C1 segment of cervical spinal cord (tissue), 14 donors: ENCODE results near the gene TAS2R41.

ENCODE experiments used
- DNase-seq, 14 donors: peaks; one replicate each; lab custom pipeline; 2025; lab: John Stamatoyannopoulos, UW

TAS2R41 gene

DNA sequence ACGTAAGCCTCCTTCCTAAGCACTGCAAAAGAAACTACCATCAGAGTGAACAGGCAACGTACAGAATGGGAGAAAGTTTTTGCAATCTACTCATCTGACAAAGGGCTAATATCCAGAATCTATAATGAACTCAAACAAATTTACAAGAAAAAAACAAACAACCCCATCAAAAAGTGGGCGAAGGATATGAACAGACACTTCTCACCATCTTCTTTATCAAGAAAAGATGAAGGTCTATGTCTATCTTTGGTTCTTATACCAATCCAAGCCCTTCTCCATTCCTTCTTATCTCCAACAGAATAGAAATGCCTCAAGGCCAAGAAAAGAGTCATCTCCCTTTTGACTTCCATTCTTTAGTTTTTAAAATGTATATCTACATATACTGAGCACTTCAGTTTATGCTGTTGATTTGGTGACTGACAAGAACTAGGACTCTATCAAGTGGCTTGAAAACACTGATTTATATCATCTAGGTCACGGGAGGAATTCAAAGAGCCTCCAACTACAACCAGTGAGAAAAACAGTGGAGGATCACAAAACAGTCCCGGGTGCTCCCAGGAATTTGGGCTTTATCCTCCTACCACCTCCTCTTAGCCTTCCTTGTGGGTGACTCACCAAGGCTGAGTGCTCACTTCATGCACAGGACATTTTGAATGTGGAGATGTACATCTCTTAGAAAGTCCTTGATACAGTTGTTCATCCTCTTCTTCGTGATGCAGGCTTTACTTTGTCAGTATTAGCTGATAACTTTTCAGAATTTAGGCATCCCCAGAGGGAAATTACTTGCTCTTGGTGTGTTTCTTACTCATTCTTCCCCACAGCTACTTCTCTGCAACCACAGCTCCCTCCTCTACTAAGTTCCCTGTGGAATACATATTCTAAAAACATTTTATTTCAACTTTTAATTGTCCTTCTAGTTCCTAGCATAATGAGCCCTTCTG, 15.4 kb downstream of the TAS2R41 start:
- no peak for DNase-seq

DNA sequence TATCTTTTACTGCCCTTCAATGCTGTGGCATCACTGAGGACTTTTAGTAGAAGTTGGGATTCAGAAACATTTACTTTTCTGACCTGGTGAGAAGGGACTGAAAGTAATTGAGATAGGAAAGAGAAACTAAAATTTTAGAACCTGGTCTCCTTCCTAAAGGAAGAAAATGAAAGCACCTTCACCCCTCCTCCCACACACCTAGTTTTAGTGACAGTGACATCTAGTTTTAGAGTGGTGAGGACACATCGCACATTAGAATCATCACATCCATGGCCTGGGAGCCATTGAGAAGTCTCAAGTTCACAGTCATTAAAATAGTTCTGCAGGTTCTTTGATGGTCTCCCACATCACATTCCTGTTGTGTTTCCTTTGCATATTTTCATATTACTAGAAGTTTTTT, 16.1 kb downstream of the TAS2R41 start:
- no peak for DNase-seq

DNA sequence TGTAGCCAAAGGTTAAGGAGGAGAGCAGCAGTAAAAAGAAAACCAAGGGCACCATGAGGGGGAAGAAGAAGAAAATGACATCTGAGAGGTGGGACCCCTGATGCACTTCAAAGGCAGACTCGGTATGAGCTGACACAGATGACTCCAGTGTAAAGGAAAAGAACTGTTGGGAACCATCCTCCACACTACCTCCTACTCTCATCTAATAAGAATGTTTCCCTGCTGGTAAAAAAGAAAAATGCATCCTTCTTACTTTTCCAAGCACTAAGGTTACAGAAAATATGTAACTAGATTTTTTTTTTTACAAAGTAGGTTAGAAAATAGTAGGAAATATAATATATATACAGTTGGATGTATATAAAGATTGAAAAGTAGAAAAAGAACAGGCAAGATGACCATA, 16.9 kb downstream of the TAS2R41 start:
- no peak for DNase-seq

DNA sequence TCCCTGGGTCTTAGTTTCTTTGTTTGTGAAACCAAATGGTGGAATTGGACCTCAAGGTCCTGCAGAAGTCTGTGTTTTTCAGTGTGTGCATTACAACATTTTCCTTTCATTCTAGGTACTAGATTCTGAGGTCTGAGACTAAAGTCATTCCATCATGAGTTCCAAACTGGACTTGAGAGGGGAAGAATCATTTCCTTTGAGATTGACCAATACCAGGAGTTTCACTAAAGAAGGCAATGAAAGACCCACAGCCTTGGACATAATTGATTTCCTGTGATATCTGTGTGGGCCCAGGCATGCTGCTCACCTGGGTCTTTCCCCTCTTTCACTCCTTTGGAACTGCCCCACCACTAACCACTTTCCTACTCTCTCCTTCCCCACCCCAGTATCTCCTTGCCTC, 18.2 kb downstream of the TAS2R41 start:
- no peak for DNase-seq

DNA sequence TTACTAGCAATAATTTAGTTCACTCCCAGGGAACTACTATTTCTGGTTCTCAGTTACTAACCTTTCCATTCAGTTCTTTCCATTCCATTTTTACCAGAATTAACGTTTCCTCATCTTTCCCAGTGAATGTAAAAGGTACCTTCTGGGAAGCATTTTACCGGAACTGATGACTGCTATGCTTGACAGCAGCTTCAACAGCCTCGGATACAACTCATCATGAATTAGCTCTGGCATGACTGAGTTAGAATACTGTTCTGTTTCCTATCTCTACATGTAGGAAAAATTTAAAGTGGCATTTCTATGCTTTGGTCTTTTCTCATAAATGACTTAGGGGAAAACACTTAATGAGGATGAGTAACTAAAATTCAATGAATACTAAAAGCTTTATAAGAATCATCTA, 18.6 kb downstream of the TAS2R41 start:
- DNase-seq = no peak

DNA sequence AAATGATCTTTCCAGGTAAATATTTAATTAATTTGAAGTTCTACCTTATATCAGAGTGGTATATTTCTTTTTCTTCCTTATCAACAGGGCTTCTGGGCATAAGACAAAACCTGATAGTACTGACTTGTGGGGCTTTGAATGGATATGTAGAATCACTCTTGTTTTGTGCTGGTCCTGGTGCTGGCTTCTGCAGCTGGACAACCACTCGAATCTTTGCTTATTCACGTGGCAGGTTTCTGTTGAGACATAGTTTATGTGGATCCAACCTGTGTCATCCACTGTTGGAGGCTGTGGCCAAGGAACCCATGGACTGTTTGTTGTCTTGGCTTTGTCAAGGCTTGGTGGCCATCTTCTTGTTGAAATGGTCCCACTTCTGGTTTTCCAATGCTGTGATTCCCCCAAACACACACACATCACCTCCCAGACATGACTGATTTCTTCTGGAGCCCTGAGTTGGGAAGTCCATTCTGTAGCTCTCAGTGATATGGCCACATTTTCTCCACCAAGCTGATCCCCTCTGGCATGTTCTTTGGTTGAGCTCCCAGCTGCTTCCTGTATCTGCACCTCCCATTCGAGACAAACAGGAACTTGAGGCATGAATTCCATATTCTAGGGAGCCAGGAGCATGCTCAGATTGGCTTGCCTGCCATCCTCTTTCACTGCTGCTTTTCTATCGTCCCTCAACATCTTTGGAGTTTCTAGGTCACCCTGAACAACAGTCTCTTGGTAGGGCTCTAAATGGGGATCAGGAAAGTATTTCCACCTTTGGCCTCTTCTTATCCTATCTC, 19.5 kb downstream of the TAS2R41 start:
- DNase-seq = no peak

DNA sequence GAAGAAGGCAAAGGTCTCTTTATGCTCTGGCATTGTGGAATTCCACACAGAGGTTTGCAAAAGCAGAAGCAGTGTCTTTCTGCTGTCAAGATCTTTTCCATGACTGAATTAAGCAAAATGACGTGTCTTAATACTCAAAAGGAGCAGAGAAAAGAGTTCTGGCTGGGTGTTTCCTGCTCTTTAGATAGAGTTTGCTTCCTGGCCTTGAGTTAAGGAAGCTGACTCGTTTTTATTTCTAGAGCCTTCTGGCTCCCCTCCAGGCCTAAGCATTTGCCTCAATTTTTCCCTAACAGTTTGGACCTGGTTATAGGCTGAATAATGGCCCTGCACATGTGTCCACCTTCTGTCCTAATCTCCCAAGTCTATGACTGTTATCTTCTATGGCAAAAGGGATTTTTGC, 21.6 kb downstream of the TAS2R41 start:
- no peak for DNase-seq

DNA sequence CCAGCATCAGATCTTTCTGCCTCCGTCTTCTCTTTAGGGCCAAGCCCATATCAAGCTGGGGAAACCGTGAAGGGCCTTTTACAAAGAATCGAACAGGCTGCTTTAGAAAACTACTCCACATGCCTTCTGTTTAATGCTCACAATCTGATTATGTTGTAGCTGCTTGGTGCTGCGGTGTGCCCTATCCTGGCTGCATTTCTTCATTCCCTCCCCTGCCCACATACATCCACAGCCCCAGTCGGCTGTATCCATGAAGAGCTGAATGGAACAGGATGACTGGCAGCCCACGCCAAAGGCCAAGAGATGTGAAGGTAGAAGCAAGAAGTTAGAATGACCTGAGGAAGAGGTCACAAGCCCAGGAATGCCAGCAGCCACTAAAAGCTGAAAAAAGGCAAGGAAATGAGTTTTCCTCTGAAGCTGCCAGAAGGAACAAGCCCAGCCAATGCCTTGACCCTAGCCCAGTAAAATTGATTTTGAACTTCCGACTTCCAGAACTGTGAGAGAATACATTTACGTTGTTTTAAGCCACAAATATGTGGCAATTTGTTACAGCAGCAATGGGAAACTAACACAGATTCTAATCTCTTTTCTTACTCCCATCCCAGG, 22.2 kb downstream of the TAS2R41 start:
- no peak for DNase-seq

DNA sequence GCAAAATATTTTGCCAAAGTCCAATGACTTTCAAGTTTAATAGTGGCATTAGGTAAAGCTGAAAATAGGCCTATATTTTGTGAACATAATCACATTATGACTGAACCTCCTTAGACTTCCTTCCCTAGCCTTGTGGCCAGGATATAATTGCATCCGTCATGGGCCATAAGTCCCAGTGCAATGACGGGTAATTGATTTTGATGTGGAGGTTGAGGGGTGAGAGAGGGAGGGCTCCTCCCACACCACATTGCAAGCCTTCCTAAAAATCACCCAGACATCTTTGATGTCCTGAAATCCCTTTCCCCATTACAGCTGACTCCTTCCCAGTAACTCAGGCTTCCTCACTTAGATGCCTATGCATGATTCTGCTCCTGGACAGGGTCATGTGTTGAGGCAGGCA, 25.6 kb downstream of the TAS2R41 start:
- DNase-seq = no peak

DNA sequence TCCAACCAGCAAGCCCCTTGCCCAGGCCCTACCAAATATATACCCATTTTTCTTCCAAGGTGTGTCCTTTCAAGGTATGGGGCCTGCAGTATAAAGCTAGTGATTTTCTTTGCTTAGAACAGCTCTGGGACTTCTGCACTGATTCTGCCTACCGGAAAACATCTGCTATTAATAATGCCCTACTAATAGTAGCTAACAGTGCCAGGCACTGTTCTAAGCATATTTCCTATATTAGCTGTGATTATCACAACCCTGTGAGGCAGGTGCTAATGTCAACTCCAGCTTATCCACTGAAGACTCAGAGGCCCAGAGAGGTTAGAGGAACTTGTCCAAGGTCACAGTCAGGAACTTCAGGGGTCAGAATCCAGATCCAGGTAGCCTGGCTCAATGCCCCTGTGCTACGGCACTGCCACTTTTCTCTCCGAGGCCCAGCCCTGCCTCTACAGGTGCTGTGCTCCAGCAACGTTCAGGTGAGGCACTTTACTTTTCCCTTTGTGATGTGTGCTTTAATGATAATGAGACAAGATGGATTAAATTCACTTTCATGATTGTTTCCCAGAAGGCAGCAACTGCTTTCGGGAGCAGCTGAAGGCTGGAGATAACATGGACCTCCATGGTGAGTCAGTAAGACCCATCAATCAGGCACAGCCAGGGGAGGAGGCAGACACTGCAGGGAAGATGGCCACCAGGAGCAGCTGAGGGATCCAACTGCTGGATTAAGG, 26.7 kb downstream of the TAS2R41 start:
- no peak for DNase-seq

DNA sequence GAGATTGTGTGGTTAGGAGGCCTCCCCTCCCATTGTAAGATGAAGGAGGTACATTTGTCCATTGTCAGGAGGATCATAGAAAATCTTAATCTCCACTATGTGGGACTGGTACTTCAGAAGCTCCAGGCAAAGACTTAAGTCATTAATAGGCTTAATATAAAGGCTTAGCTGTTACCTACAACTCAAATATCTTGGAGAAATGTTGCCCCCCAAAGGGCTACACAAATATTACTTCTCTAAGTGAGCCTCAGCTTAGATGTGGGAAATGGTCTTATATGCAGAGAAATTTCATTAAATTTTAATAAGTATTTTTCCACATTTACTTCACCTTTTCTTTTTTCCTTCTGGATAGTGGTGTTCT, 27.2 kb downstream of the TAS2R41 start:
- no peak for DNase-seq

DNA sequence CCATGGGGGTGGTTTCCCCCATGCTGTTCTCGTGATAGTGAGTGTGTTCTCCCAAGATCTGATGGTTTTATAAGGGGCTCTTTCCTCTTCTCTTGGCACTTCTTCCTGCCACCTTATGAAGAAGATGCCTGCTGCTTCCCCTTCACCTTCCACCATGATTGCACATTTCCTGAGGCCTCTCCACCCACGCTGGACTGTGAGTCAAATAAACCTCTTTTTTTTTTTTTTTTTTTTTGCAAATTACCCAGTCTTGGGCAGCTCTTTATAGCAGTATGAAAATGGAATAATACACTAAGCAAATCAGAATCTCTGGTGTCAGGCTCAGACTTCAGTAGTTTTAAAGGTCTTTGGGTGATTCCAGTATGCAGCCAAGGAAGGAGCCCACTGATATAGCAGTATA, 28.2 kb downstream of the TAS2R41 start:
- DNase-seq = no peak

DNA sequence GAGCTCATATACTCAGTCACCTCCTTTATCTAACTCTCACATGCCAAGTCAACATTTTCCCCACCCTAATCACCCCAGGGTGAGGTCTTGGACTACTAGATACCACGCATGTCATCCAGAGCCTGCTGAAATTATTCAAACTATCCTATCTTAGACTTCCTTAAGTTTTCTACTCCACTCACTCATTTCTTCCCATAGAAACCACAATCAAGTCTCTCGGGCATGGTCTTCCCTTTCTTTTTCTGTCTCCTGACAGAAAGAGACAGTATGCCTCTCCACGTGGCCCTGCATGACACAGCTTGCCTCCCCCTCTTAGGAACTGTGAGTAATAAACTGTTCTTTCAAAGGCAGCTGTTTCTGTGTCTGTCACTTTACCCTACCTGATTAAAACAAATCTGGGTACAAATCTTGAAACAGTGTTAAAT, 29.4 kb downstream of the TAS2R41 start:
- no peak for DNase-seq

DNA sequence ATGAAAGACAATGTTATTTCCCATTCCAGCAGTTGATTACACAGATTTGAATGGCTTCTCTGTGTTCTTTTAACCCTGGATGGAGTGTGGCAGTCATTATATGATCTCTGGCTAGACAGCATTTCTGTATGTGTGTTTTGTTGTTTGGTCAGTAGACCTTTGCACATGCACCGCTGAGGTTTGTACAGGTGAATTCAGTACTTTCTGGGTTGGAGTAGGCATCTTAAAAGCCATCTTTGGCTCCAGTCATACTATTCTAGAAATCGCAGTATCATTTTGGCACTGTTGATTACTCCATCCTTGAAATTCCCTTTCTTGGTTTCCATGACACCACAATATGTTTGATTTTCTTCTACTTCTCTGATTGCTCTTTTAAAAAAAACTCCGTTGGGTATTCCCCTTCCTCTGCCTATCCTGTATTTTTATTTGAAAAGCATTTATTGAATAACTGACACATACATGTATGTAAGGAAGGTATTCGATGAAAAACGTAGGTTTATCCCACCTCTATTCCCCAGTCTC, 29.9 kb downstream of the TAS2R41 start:
- DNase-seq = no peak

DNA sequence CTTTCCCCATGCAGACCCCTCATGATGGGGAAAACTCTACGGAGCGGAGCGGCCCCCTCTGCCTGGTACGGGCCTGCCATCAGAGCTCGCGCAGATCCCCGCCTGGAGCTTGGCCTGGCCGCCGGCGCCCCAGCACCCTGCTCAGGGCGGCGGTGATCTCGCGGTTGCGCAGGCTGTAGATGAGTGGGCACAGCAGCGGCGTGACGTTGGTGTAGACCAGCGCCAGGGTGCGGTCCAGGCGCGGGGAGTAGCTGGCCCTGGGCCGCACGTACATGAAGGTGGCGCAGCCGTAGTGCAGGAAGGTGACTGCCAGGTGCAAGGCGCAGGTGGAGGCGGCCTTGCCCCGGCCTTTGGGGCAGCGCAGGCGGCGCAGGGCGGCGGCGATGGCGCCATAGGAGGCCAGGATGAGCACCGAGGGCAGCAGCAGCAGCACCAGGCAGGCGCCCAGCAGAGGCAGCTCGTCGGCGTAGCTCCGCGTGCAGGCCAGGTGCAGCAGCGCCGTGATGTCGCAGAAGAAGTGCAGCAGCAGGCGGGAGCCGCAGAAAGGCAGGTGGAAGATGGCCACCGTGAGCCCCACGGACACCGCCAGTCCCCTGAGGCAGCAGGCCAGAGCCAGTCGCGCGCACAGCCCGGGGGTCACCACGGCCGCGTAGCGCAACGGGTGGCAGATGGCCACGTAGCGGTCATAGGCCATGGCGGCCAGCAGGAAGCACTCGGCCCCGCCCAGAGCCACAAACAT, 33.4 kb downstream of the TAS2R41 start:
- no peak for DNase-seq

DNA sequence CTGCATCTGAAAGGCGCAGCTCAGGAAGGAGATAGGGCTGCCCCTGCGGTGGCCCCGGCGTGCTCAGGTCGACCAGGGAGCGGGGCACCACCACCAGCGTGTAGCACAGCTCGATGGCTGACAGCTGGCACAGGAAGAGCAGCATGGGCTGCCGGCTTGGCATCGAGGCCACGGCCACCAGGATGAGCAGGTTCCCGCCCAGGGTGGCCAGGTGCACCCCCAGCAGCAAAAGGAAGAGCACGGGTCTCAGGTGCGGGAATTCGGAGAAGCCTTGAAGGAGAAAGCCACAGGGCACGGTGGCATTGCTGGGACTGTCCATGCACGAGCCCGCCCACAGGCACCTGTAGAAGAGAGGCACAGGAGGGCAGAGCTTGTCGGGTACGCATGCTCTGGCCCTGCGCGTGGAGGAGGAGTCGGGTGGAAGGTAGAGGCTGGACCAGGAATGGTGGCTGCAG, 33.9 kb downstream of the TAS2R41 start:
- DNase-seq = no peak

DNA sequence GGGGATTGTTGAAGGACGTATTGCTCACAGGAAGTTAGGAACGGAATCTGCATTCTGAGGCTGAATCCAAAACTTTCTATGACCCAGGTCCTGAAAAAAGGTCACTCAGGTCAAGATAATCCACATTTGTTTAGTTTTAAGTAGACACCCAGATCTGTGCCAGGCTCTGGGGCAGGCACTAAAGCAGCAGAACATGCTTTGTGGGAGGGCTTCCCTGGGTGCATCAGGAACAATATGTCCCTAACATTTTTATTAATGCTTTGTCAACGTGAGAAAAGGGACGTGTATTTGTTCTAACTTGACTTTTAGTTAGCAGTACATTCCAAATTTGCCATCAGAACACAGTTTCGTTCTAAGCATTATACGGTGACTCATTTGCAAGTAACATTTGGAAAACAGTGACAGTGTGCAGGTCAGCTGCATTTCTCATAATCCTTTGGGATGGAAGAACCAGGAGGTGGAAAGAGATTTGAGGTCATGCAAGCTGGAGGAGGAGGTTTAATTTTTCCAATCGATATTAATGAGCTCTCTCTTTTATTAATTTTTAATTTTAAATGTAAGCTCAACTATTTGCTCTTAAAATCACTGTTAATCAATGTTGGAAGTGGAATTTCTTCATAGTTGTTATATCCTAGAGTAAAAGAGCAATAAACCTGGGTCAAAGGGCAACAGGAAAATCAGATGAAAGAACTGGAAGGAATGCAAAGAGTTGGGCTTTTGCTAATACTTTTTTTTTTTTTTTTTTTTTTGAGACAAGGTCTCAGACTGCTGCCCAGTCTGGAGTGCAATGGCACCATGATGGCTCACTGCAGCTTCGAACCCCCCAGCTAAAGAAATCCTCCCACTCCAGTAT, 35.0 kb downstream of the TAS2R41 start:
- DNase-seq = no peak

DNA sequence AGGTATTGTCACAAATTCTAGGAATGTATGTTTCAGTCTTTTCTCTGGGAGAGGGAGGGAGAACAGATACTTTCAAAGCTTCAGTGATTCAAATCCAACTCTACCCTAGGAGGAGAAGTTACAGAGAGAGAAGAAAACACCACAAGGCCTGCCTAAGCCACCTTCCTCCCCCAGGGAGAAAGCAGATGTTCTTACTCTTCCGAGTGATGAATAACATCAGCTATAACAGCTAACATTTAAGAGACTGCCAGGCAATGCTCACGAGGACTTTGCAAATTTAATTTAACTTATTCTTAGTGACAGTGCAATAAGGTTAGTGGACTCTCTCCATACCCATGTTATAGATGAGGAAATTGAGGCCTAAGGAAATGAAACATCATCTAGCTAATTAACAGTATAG, 36.8 kb downstream of the TAS2R41 start:
- DNase-seq = no peak

DNA sequence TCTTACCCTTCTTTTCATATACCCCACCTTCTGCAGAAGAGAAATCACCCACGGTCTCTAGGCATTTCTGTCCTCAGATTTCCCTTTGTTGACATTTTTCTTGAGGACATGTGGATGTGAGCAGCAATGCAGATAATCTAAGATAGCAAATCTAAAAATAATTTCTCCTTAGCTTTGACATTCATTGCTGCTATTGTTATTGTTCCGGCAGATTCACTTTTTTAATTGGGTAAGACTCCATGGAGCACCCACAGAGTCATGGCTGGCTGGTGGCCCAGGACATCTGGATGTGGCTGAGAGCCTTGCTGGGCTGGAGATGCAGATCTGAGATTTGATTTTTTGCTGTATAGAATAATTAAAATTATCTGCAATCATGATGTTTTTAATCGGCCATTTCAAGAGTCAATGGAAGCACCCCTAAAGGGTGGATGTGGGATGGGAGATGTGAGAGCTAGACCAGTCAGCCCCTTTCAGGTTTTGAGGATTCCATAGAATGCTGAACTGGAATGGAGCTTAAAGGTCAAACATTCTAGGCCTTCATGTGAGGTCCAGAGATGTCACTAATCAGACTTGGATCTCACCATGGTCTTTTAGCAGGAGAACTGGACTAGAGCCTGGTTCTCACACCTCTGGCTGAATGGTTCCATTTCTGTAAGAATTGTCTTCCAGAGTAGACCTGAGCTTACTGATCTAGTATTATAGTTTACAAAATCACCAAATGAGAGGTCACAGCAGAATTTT, 37.5 kb downstream of the TAS2R41 start:
- DNase-seq = no peak
